Osteoblast (primary cell): ENCODE data around the gene PERM1. TPM values are rescaled to one million over a fixed set of nuclear protein-coding genes. Genes with fewer than 3 reads are reported as not detected.

Source experiments
- DNase-seq: peaks from one replicate; pipeline ENCODE4 v3.0.0; 2011; ENCODE audit warnings: low spot score, mixed read lengths; ENCODE audit not compliant: insufficient read length; ENCODE audit errors: missing footprints
- H2AFZ ChIP-seq: 2 replicates; pipeline ENCODE4 v1.6.0; 2011; ENCODE audit warnings: mild to moderate bottlenecking, low read length
- H3K27ac ChIP-seq: 2 replicates; pipeline ENCODE4 v1.5.1; 2011; ENCODE audit warnings: mild to moderate bottlenecking, low read depth, low read length, moderate library complexity
- H3K27me3 ChIP-seq: 2 replicates; pipeline ENCODE4 v1.6.0; 2012; ENCODE audit warnings: mild to moderate bottlenecking, control low read depth, inconsistent platforms, low read length, moderate library complexity; ENCODE audit not compliant: insufficient read depth
- H3K36me3 ChIP-seq: 2 replicates; pipeline ENCODE4 v1.5.1; 2011; ENCODE audit warnings: mild to moderate bottlenecking, low read length, control low read depth, moderate library complexity; ENCODE audit not compliant: insufficient read depth
- H3K4me1 ChIP-seq: 2 replicates; pipeline ENCODE4 v1.5.1; 2011; ENCODE audit warnings: mild to moderate bottlenecking, low read length, control low read depth, moderate library complexity; ENCODE audit not compliant: insufficient read depth
- H3K4me2 ChIP-seq: 2 replicates; pipeline ENCODE4 v1.6.0; 2011; ENCODE audit warnings: mild to moderate bottlenecking, low read length; ENCODE audit not compliant: insufficient read depth
- H3K4me3 ChIP-seq: fragments of 200-600 bp; sonication (generic); 3 replicates; pipeline ENCODE4 v1.5.1; 2012; ENCODE audit warnings: mild to moderate bottlenecking, low read length, inconsistent platforms; ENCODE audit not compliant: insufficient read depth
- H3K79me2 ChIP-seq: 2 replicates; pipeline ENCODE4 v1.6.0; 2012; ENCODE audit warnings: mild to moderate bottlenecking, low read length, control low read depth, inconsistent platforms; ENCODE audit not compliant: insufficient read depth
- H3K9me3 ChIP-seq: 2 replicates; pipeline ENCODE4 v1.5.1; 2011; ENCODE audit warnings: low read depth, low read length, control low read depth
- H4K20me1 ChIP-seq: 2 replicates; pipeline ENCODE4 v1.6.0; 2012; ENCODE audit warnings: mild to moderate bottlenecking, low read length, control low read depth; ENCODE audit not compliant: insufficient read depth
- CTCF ChIP-seq: IDR thresholded peaks from 2 replicates; pipeline ENCODE4 v1.5.1; 2011; ENCODE audit warnings: mild to moderate bottlenecking, low read depth, low read length, moderate library complexity; ENCODE audit errors: extremely low read depth
- total RNA-seq: library from RNA; depleted of rRNA; stranded (reverse); fragments of >200 nt; gene quantifications from 2 replicates; pipeline ENCODE4 v1.2.3, GENCODE V29; 2012

The PERM1 gene
- total RNA-seq, 1 donor: not detected

DNA sequence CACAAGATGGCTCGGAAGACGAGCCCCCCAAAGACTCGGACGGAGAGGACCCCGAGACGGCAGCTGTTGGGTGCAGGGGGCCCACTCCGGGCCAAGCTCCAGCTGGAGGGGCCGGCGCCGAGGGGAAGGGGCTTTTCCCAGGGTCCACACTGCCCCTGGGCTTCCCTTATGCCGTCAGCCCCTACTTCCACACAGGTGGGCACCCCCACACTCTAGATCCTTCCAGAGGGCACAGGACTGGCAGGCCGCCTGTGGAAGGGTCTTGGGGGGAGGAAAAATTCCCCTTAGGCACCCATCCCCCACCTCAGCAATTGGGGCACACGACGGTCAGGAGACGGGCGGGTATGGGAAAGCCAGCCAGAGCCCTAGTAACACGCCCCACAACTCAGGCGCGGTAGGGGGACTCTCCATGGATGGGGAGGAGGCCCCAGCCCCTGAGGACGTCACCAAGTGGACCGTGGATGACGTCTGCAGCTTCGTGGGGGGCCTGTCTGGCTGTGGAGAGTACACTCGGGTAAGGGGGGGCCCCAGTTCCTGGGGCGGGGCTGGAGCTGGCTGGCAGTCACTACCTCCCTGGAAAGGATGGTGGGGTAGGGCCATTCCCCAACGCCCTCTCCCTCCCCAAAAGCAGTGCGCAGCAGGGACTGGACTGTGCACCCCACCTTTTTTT, 38.9 kb downstream of the PERM1 start:
- H3K4me1 ChIP-seq: peaks cover 28% of the 10 kb centered on the region
- no peak overlapping the region for H3K4me2 ChIP-seq
- peaks cover 19% of the 10 kb centered on the region for H3K36me3 ChIP-seq
- no peaks in the 10 kb centered on the region for H3K9me3 ChIP-seq
- no peak overlapping the region for H3K4me3 ChIP-seq
- H2AFZ ChIP-seq: no peak overlapping the region
- no peaks in the 10 kb centered on the region for H3K27me3 ChIP-seq
- H3K79me2 ChIP-seq: no peaks in the 10 kb centered on the region
- peak; percentile 91 for DNase-seq
- TF ChIP-seq CTCF: no peak
- H3K27ac ChIP-seq: no peak overlapping the region
- H4K20me1 ChIP-seq: peaks cover 5% of the 10 kb centered on the region

DNA sequence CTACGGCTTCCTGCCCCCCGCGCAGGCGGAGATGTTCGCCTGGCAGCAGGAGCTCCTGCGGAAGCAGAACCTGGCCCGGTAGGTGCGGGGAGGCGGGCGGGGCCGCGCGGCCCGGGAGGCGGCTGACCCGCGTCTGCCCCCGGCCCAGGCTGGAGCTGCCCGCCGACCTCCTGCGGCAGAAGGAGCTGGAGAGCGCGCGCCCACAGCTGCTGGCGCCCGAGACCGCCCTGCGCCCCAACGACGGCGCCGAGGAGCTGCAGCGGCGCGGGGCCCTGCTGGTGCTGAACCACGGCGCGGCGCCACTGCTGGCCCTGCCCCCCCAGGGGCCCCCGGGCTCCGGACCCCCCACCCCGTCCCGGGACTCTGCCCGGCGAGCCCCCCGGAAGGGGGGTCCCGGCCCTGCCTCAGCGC, 39.5 kb downstream of the PERM1 start:
- no peaks in the 10 kb centered on the region for H3K27me3 ChIP-seq
- no peaks in the 10 kb centered on the region for H3K9me3 ChIP-seq
- no peaks in the 10 kb centered on the region for H3K79me2 ChIP-seq
- no peak overlapping the region for H3K4me2 ChIP-seq
- TF ChIP-seq CTCF: no peak
- H3K27ac ChIP-seq: no peak overlapping the region
- H4K20me1 ChIP-seq: peaks cover 1% of the 10 kb centered on the region
- H3K4me1 ChIP-seq: peaks cover 28% of the 10 kb centered on the region
- DNase-seq: no peak
- no peak overlapping the region for H2AFZ ChIP-seq
- peaks cover 14% of the 10 kb centered on the region for H3K36me3 ChIP-seq
- H3K4me3 ChIP-seq: no peak overlapping the region

GRCh38 chr1:941588-942383, 40.1 kb downstream of the PERM1 start:
- H3K4me2 ChIP-seq: peak overlapping the region; percentile 71
- no peaks in the 10 kb centered on the region for H3K9me3 ChIP-seq
- no peaks in the 10 kb centered on the region for H3K27me3 ChIP-seq
- no peak overlapping the region for H3K27ac ChIP-seq
- H3K4me3 ChIP-seq: peak overlapping the region; percentile 33
- no peaks in the 10 kb centered on the region for H3K79me2 ChIP-seq
- peak; percentile 100 for DNase-seq
- TF ChIP-seq CTCF: no peak
- no peak overlapping the region for H2AFZ ChIP-seq
- peaks cover 28% of the 10 kb centered on the region for H3K4me1 ChIP-seq
- H4K20me1 ChIP-seq: no peaks in the 10 kb centered on the region
- H3K36me3 ChIP-seq: peaks cover 13% of the 10 kb centered on the region

DNA sequence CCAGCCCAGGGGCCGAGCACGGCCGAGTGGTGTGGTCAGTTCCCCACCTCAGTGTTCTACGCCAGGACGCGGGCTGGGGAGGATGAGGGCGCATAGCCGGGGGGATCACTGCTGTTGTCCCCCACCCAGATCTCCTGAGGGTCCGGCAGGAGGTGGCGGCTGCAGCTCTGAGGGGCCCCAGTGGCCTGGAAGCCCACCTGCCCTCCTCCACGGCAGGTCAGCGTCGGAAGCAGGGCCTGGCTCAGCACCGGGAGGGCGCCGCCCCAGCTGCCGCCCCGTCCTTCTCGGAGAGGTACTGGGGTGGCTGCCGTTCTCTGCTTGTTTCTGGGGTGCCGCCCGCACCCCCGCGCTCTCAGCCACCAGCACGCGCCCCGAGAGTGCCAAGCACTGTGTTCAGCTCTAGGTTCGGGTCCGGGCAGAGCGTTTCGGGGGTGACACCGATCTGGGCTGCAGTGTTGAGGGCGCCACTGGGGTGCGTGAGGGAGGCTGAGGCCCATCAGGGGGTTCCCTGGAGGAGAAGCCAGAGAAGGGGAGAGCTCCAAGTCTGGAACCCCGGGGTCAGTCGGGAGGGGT, 40.8 kb downstream of the PERM1 start:
- peak overlapping the region; percentile 56 for H3K4me3 ChIP-seq
- DNase-seq: no peak
- peaks cover 28% of the 10 kb centered on the region for H3K4me1 ChIP-seq
- no peaks in the 10 kb centered on the region for H3K79me2 ChIP-seq
- H4K20me1 ChIP-seq: no peaks in the 10 kb centered on the region
- H3K27me3 ChIP-seq: no peaks in the 10 kb centered on the region
- no peak overlapping the region for H2AFZ ChIP-seq
- H3K36me3 ChIP-seq: peaks cover 12% of the 10 kb centered on the region
- H3K27ac ChIP-seq: no peak overlapping the region
- peak overlapping the region; percentile 71 for H3K4me2 ChIP-seq
- TF ChIP-seq CTCF: no peak
- H3K9me3 ChIP-seq: no peaks in the 10 kb centered on the region
